Heart right ventricle (tissue), 16 donors: Measurements from ENCODE around the gene BTBD2. TPM values are rescaled to one million over a fixed set of nuclear protein-coding genes. Genes with fewer than 3 reads are reported as not detected.

Experiments used
- ATAC-seq, 8 donors: fragments of 200-7000 bp; cut with Tn5 transposase; one replicate each; pipeline ENCODE4 v1.9.1; 2020; ENCODE audit warnings: mild to moderate bottlenecking in 8 of 8, moderate library complexity in 8 of 8, moderate number of reproducible peaks in 1 of 8
- DNase-seq, 2 donors: peaks; one replicate each; pipeline ENCODE4 v3.0.0-alpha.2; 2020
- H3K27ac ChIP-seq, 10 donors: fragments of 200-600 bp; sonication (generic) in 2 of 10; one replicate each; pipeline versions ENCODE4 v1.5.0 to v1.8.0; 2020 to 2022; ENCODE audit warnings: mild to moderate bottlenecking in 3 of 10
- H3K27me3 ChIP-seq, 7 donors: fragments of 200-600 bp; one replicate each; pipeline ENCODE4 v1.8.0; 2021 to 2022; ENCODE audit warnings: mild to moderate bottlenecking in 2 of 7
- H3K36me3 ChIP-seq, 9 donors: fragments of 200-600 bp; sonication (generic) in 1 of 9; one replicate each; pipeline versions ENCODE4 v1.5.0 to v1.8.0; 2020 to 2022; ENCODE audit warnings: mild to moderate bottlenecking in 2 of 9
- H3K4me1 ChIP-seq, 9 donors: fragments of 200-600 bp; sonication (generic) in 1 of 9; one replicate each; pipeline versions ENCODE4 v1.5.0 to v1.8.0; 2020 to 2022; ENCODE audit warnings: mild to moderate bottlenecking in 4 of 9
- H3K4me3 ChIP-seq, 10 donors: fragments of 200-600 bp; sonication (generic) in 2 of 10; one replicate each; pipeline versions ENCODE4 v1.5.0 to v1.8.0; 2020 to 2022; ENCODE audit warnings: mild to moderate bottlenecking in 7 of 10, moderate library complexity in 2 of 10
- H3K9me3 ChIP-seq, 11 donors: fragments of 200-600 bp in 10 of 11; sonication (generic) in 2 of 11; one replicate each; pipeline versions ENCODE4 v1.5.0 to v1.8.0; 2013 to 2022; ENCODE audit warnings: mild to moderate bottlenecking in 2 of 11, control low read depth in 1 of 11, moderate library complexity in 1 of 11
- WGBS, 2 donors: extraction: QIAGEN DNeasy Blood & Tissue Kit; methylation state at CpG; one replicate each; pipeline ENCODE4 v1.1.7; 2013; ENCODE audit warnings: inconsistent platforms in 1 of 2; 5-methylcytosine and 5-hydroxymethylcytosine counted together
- intact Hi-C, 10 donors: fragments of 100-400 bp; cut with DNase I; formaldehyde crosslinking; loops; one replicate each; pipeline versions ENCODE4 v1.11.1 to v1.14.2; 2022
- polyA plus RNA-seq, 2 donors: library from polyadenylated mRNA; stranded (reverse); fragments of 200-250 nt; gene quantifications; one replicate each; pipeline ENCODE4 v1.2.3, GENCODE V29; 2013
- total RNA-seq, 10 donors: library from RNA; stranded (reverse); fragmentation: NEBNext Ultra II Directional in 3 of 10; extraction: Animal tissue kit (Norgen Biotek cat#: 25700) in 3 of 10; gene quantifications; one replicate each; pipeline versions ENCODE4 v1.2.1 to v1.2.4, GENCODE V29; 2021 to 2023
- TF ChIP-seq, protein P1 (sequence below), 9 donors: fragments of 200-600 bp; sonication (generic) in 2 of 9; IDR thresholded peaks; one replicate each; pipeline versions ENCODE4 v1.5.0 to v1.8.0; 2021 to 2022; ENCODE audit warnings: antibody characterized with exemption in 9 of 9, mild to moderate bottlenecking in 5 of 9, moderate library complexity in 1 of 9
- donor health status: Arrhythmogenic right ventricular cardiomyopathy.
- donor health status: ischemic (EF 13 %, LVEDD 7.1; RV severe dilation, severe dysfunction).
- donor health status: healthy with polysubstance abuse.
- donor health status: DM: no; HTN: yes; CAD: no.
- donor health status: DM: no; HTN: no; CAD: no.
- donor health status: ischemic (EF 25% LVEDD 6.9; RV normal size, moderate dysfunction).
- donor health status: ischemic (EF 25% LVEDD 5.7; RV mildly dilated, moderate dysfunction).
- donor health status: healthy.
- donor health status: DM: yes; HTN: yes; CAD: no.
- donor health status: Ischemic cardiomyopathy.
- donor health status: ischemic (EF 35%, LVEDD 5.7; RV mildly dilated, moderate dysfunction).
- donor health status: nonischemic (EF 11% LVEDD 7.7; RV severe dilation, severe dysfunction).
- donor health status: DM: yes; HTN: yes; CAD: no.
- donor health status: PGD.
- donor health status: ischemic (EF 29% LVEDD 5.4; RV normal size, mild dysfunction).
- donor health status: nonischemic (EF 23%, LVEDD 6.1; RV moderate dilation, normal function).

The BTBD2 gene
- total and polyA plus RNA-seq, 12 donors = 42.8 to 70.4 (median 55.8) TPM

DNA sequence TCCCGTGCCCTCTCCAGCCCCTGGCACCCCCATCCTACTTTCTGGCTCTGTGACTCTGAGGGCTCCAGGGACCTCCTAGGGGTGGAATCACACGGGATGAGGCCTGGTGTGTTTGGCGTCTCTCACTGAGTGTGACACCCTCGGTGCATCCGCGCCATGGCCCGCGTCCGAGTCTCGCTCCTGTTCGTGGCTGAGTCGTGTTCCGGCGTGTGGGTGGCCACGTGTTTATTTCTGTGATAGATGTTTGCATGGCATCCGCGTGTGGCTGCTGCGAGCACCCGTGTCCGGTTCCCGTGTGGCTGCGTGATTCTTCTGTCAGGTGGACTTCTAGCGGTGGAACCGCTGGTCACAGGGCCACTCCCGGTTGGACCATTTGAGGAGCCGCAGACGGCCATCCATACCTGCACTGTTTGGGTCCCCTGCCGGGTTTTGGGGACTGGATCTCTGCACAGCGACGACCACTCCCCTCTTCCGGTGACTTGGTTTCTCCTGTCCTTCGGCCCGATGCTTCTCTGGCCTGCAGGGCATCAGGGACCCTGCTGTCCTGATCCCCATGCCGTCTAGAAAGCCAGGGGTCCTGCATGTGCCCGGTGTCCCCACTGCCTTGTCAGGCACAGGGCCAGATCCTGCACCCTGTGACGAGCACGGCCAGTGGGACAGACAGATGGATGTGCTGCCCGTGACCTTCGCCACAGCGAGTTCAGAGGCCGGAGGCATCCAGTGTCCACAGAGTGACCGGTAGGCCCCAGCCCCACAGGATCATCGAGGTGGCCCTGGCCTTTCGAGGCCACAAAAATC, 66.0 kb downstream of the BTBD2 start:
- intact Hi-C loops = no loop called here
- no peaks in the 10 kb centered on the region for H3K9me3 ChIP-seq
- no peak for DNase-seq
- no peak overlapping the region for H3K27ac ChIP-seq
- 96% methylated on average over 44 of the region's 44 CpGs for WGBS, 2 donors
- H3K4me1 ChIP-seq = peaks cover 0 to 19% (median 2%) of the 10 kb centered on the region in 9 donors
- TF ChIP-seq, protein P1, sequence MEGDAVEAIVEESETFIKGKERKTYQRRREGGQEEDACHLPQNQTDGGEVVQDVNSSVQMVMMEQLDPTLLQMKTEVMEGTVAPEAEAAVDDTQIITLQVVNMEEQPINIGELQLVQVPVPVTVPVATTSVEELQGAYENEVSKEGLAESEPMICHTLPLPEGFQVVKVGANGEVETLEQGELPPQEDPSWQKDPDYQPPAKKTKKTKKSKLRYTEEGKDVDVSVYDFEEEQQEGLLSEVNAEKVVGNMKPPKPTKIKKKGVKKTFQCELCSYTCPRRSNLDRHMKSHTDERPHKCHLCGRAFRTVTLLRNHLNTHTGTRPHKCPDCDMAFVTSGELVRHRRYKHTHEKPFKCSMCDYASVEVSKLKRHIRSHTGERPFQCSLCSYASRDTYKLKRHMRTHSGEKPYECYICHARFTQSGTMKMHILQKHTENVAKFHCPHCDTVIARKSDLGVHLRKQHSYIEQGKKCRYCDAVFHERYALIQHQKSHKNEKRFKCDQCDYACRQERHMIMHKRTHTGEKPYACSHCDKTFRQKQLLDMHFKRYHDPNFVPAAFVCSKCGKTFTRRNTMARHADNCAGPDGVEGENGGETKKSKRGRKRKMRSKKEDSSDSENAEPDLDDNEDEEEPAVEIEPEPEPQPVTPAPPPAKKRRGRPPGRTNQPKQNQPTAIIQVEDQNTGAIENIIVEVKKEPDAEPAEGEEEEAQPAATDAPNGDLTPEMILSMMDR (IDR thresholded peaks at IDR 0.05) = no peak
- H3K4me3 ChIP-seq = no peak overlapping the region
- no peak for ATAC-seq
- no peaks in the 10 kb centered on the region for H3K27me3 ChIP-seq
- H3K36me3 ChIP-seq = peaks cover 0 to 41% (median 0%) of the 10 kb centered on the region in 9 donors

DNA sequence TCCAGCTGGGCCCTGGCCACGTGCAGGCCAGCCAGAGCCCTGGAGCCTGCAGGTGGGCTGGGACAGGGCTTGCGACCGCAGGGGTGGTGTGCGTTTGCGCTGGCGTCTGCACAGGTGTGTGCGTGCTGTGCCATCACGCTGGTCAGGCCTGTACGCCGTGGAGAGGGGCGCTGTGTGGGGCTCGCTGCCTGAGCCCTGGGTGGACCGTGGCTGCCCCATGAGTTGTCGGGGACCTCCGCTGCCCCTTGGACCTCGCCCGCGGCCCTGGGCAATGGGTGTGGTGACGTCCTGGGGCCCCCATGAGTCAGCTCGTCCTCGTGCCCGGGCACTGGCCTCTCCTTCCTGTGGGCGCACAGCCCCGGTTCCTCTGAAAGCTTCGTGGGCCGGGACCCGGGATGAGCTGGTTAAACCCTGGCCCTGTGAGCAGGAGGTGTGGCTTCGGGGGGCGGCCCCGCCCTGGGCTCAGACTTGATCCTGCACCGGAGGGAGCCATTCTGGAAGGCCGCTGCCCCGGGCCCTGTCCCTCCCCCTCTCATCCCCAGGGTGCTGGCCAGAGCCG, 67.8 kb downstream of the BTBD2 start:
- TF ChIP-seq, protein P1 (IDR thresholded peaks at IDR 0.05) = no peak
- ATAC-seq = peak in 2 of 8 donors; percentile 2 to 6
- H3K9me3 ChIP-seq = no peaks in the 10 kb centered on the region
- intact Hi-C loops = no loop called here
- H3K4me3 ChIP-seq = no peak overlapping the region
- no peak overlapping the region for H3K27ac ChIP-seq
- no peaks in the 10 kb centered on the region for H3K27me3 ChIP-seq
- peaks cover 0 to 27% (median 0%) of the 10 kb centered on the region in 9 donors for H3K36me3 ChIP-seq
- WGBS, 2 donors = 86 to 89% methylated on average over 34 of the region's 34 CpGs
- peaks cover 4 to 37% (median 16%) of the 10 kb centered on the region in 9 donors for H3K4me1 ChIP-seq
- no peak for DNase-seq

DNA sequence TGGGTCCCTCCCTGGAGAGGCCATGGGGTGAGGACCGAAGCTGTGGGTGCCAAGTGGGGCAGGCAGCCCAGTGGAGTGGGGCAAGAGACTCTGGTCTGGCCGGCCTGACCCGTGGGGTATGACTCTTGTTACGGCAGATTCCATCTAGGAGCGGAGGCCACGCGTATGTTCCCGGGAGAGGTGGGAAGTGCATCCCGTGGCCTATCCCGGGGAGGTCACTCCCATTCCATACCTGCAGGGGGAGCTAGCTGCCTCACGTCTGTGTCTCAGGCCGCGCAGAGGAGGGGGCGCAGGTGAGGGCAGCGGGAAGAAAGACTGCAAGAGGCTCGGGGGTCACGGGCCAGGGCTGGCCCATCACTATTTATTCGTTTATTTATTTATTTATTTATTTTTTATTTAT, 69.6 kb downstream of the BTBD2 start:
- Histone ChIP-seq H3K27ac (no peak overlapping the region), H3K36me3 (peaks cover 0 to 20% (median 0%) of the 10 kb centered on the region in 9 donors), H3K9me3 (no peaks in the 10 kb centered on the region), H3K4me3 (no peak overlapping the region), H3K27me3 (no peaks in the 10 kb centered on the region), H3K4me1 (peaks cover 9 to 42% (median 22%) of the 10 kb centered on the region in 9 donors)
- DNase-seq (peak in 1 of 2 donors; percentile 32), ATAC-seq (no peak)
- TF ChIP-seq, protein P1 (IDR thresholded peaks at IDR 0.05) = peak; percentile 36 to 67 (median 55)
- 61 to 63% methylated on average over 18 of the region's 18 CpGs for WGBS, 2 donors
- intact Hi-C loops = no loop called here

DNA sequence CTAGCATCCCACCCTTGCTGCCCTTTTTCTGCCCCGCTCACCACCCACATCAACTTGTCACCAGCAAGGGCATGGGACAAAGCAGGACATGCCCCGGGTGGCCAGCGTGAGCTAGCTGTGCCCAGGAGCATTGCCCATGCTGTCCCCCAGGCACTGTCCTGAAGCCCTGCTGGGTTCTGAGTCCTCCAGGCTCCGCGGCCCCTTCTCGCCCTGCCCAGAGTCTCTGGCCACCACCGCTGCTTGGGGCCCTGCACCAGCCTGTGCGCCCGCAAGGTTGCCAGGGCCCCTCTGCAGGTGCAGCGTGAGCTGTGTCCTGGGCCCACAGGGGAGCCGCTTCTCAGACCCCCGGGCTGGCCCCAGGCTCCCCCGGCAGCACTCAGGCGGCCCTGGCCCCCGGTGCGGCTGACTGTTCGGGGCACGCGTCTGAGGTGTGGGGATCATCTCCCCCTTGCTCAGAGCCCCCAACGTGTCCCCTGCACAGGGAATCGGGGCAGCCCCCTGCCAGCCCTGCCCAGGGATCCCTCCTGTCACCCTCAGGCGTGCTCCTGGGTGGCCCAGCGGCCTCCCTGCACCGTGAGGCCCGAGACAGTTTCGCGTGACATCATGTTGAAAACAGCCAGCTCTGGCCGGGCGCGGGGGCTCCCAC, 70.5 kb downstream of the BTBD2 start:
- intact Hi-C loops = no loop called here
- H3K27me3 ChIP-seq = no peaks in the 10 kb centered on the region
- DNase-seq (no peak), ATAC-seq (no peak)
- peaks cover 0 to 13% (median 0%) of the 10 kb centered on the region in 9 donors for H3K36me3 ChIP-seq
- 92% methylated on average over 30 of the region's 30 CpGs for WGBS, 2 donors
- TF ChIP-seq, protein P1 (IDR thresholded peaks at IDR 0.05) = no peak
- no peaks in the 10 kb centered on the region for H3K9me3 ChIP-seq
- peaks cover 9 to 47% (median 26%) of the 10 kb centered on the region in 9 donors for H3K4me1 ChIP-seq
- no peak overlapping the region for H3K4me3 ChIP-seq
- H3K27ac ChIP-seq = no peak overlapping the region
